ENCODE data around the gene ACVR1. TPM values are rescaled to one million over a fixed set of nuclear protein-coding genes. Genes with fewer than 3 reads are reported as not detected.

The ACVR1 gene
- total and polyA plus RNA-seq, 2 donors (not counting 3 experiments of a cell fraction or from before 2014, with no cell fraction given): 24.8 to 33.6 TPM

- Histone ChIP-seq H3K79me2 (ENCODE audit: control insufficient read depth, insufficient read depth, low read length) (no peaks in the 10 kb centered on the region), H3K4me2 (ENCODE audit: insufficient read depth, low read length) (peak overlapping the region; percentile 65), H3K27me3 (ENCODE audit: control insufficient read depth in 2 of 2, insufficient read depth in 2 of 2, low read length in 2 of 2) (no peaks in the 10 kb centered on the region), H3K36me3 (ENCODE audit: control insufficient read depth in 2 of 2, extremely low read depth in 1 of 2, insufficient read depth in 2 of 2, low read length in 2 of 2) (no peaks in the 10 kb centered on the region), H3K4me3 (replicated peaks in 1 of 3; ENCODE audit: insufficient read depth in 1 of 3, low read depth in 1 of 3, low read length in 3 of 3) (no peak overlapping the region), H2AFZ (ENCODE audit: low read depth, low read length) (no peak overlapping the region), H3K27ac (ENCODE audit: insufficient read depth, low read depth, low read length) (peak overlapping the region; percentile 10), H3K9me1 (replicated peaks; ENCODE audit: control insufficient read depth, extremely low read depth, insufficient read depth, low read length) (no peaks in the 10 kb centered on the region), H3K9me3 (replicated peaks; ENCODE audit: control insufficient read depth, insufficient read depth, low read length) (no peaks in the 10 kb centered on the region), H3K9ac (replicated peaks; ENCODE audit: extremely low read depth, insufficient read depth, low read length) (no peak overlapping the region), H4K20me1 (replicated peaks; ENCODE audit: control insufficient read depth, extremely low read depth, insufficient read depth, low read length) (no peaks in the 10 kb centered on the region), H3K4me1 (ENCODE audit: control insufficient read depth, extremely low read depth, insufficient read depth, low read length) (peaks cover 20% of the 10 kb centered on the region)
- CTCF ChIA-PET: no interaction called here
- DNase-seq (ENCODE audit: low read depth, low spot score) (no peak), FAIRE-seq (no peak)
- dilution Hi-C loops (cut with MboI; ENCODE audit: extremely low pct_ligation_motif_present, low sequenced_read_pairs): no loop called here
- TSS peak; percentile 16 for BruUV-seq (replicated peaks)
- intact Hi-C loops (cut with micrococcal nuclease): no loop called here
- POLR2A ChIA-PET: no interaction called here
- TF ChIP-seq POLR2AphosphoS5 (IDR thresholded peaks at IDR 0.05; ENCODE audit: insufficient read depth, low read depth, low read length) (no peak), CTCF (IDR thresholded peaks at IDR 0.05; ENCODE audit: extremely low read depth in 1 of 2, insufficient read depth in 1 of 2, low read depth in 1 of 2, low read length in 2 of 2) (no peak), FOS (IDR thresholded peaks at IDR 0.05; ENCODE audit: borderline replicate concordance, insufficient read depth, low read length) (no peak), JUN (IDR thresholded peaks at IDR 0.05; ENCODE audit: borderline replicate concordance, insufficient read depth, insufficient read length, low read depth) (no peak), EZH2 (IDR thresholded peaks at IDR 0.05; ENCODE audit: borderline replicate concordance, low read depth, low read length, severe bottlenecking) (no peak), MYC (IDR thresholded peaks at IDR 0.05; ENCODE audit: low read depth, low read length) (no peak), GATA2 (IDR thresholded peaks at IDR 0.05; ENCODE audit: insufficient read depth, insufficient read length, low read depth, low read length) (no peak), MAX (IDR thresholded peaks at IDR 0.05; ENCODE audit: insufficient read depth, insufficient read length) (no peak), POLR2A (IDR thresholded peaks at IDR 0.05; ENCODE audit: low read depth, low read length) (no peak)
Observed at GRCh38 chr2:157813467-157813866, 62.7 kb downstream of the ACVR1 start.

All from endothelial cell of umbilical vein (primary cell).